ENCODE data around the gene FAM210A. TPM values are rescaled to one million over a fixed set of nuclear protein-coding genes. Genes with fewer than 3 reads are reported as not detected.
"Not testable (repeated sequence)": the region's sequence is repeated elsewhere in the genome, so short reads cannot be mapped to it uniquely, and the experiment has no call there.

FAM210A gene
- total RNA-seq, 1 donor from 2014 or later = 2.1 TPM

- Histone ChIP-seq H3K27ac (no peak overlapping the region), H3K4me1 (no peaks in the 10 kb centered on the region), H3K4me3 (no peak overlapping the region), H3K9me3 (peaks cover 0 to 13% of the 10 kb centered on the region in 2 donors), H3K27me3 (no peaks in the 10 kb centered on the region), H3K36me3 (no peaks in the 10 kb centered on the region)
- no peak for DNase-seq (ENCODE audit: low spot score in 2 of 2)
- intact Hi-C loops (cut with DNase I) = no loop called here
- TF ChIP-seq CTCF (IDR thresholded peaks at IDR 0.05) = no peak
Measured at GRCh38 chr18:13703899-13704298, 22.5 kb downstream of the FAM210A start.

- Histone ChIP-seq H3K4me3 (no peak overlapping the region), H3K36me3 (no peaks in the 10 kb centered on the region), H3K9me3 (peaks cover 0 to 13% of the 10 kb centered on the region in 2 donors), H3K27me3 (no peaks in the 10 kb centered on the region), H3K4me1 (no peaks in the 10 kb centered on the region), H3K27ac (no peak overlapping the region)
- no peak for DNase-seq (ENCODE audit: low spot score in 2 of 2)
- intact Hi-C loops (cut with DNase I) = no loop called here
- TF ChIP-seq CTCF (IDR thresholded peaks at IDR 0.05) = no peak
Measured at GRCh38 chr18:13700153-13700552, 26.2 kb downstream of the FAM210A start.

- no peaks in the 10 kb centered on the region for H3K27me3 ChIP-seq
- no peaks in the 10 kb centered on the region for H3K4me1 ChIP-seq
- H3K9me3 ChIP-seq = peaks cover 0 to 13% of the 10 kb centered on the region in 2 donors
- no peak for TF ChIP-seq CTCF (IDR thresholded peaks at IDR 0.05)
- intact Hi-C loops (cut with DNase I) = no loop called here
- H3K36me3 ChIP-seq = no peaks in the 10 kb centered on the region
- DNase-seq (ENCODE audit: low spot score in 2 of 2) = no peak
- no peak overlapping the region for H3K27ac ChIP-seq
- H3K4me3 ChIP-seq = no peak overlapping the region
Measured at GRCh38 chr18:13696961-13697360, 29.4 kb downstream of the FAM210A start.

GRCh38 chr18:13695337-13695736 lies 31.0 kb downstream of the FAM210A start:
- DNase-seq (ENCODE audit: low spot score in 2 of 2); H3K36me3 ChIP-seq; H3K4me3 ChIP-seq; H3K27ac ChIP-seq; intact Hi-C loops (cut with DNase I); H3K4me1 ChIP-seq; H3K27me3 ChIP-seq; H3K9me3 ChIP-seq: not testable (repeated sequence)

- H3K4me3 ChIP-seq; DNase-seq (ENCODE audit: low spot score in 2 of 2); H3K4me1 ChIP-seq; H3K9me3 ChIP-seq; H3K36me3 ChIP-seq; intact Hi-C loops (cut with DNase I); H3K27me3 ChIP-seq; H3K27ac ChIP-seq: not testable (repeated sequence)
Measured at GRCh38 chr18:13690060-13690459, 36.3 kb downstream of the FAM210A start.

GRCh38 chr18:13688191-13689136 lies 37.9 kb downstream of the FAM210A start:
- TF ChIP-seq CTCF (IDR thresholded peaks at IDR 0.05) = no peak
- no peaks in the 10 kb centered on the region for H3K27me3 ChIP-seq
- intact Hi-C loops (cut with DNase I) = no loop called here
- DNase-seq (ENCODE audit: low spot score in 2 of 2) = no peak
- no peak overlapping the region for H3K4me3 ChIP-seq
- no peaks in the 10 kb centered on the region for H3K36me3 ChIP-seq
- H3K9me3 ChIP-seq = no peaks in the 10 kb centered on the region
- H3K4me1 ChIP-seq = no peaks in the 10 kb centered on the region
- H3K27ac ChIP-seq = no peak overlapping the region

Data from ascending aorta (tissue), 2 donors.